ENCODE data around the gene GABBR2.

DNA sequence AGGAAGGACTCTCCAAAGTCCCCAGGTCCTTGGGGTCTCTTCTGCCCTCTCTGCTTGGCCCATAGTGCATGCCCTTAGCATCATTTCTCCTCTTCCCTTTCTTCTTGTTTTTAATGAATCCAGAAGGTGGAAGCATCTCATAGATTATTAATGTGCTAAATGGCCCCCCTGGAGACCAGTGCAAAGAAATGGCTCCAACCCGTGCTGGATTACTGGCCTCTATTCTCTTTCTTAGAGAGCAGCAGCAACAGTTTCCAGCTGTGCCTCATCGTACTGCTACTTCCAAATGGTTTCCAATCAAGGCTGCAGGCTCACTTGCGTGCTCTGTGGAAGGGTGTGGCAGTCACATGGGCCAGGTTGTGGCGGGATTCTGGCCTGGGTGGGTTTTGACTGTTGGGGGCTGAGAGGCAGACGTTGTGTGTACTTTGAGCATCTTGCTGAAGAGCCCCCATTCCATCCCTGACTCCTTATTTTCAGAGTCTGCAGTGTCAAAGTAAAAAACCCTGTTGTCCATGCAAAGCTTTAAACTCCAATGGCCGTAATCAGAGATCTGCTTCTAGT lies 139.7 kb downstream of the GABBR2 start:
- no peak for TF ChIP-seq POLR2A (IDR thresholded peaks at IDR 0.05)
- TF ChIP-seq, protein P1, sequence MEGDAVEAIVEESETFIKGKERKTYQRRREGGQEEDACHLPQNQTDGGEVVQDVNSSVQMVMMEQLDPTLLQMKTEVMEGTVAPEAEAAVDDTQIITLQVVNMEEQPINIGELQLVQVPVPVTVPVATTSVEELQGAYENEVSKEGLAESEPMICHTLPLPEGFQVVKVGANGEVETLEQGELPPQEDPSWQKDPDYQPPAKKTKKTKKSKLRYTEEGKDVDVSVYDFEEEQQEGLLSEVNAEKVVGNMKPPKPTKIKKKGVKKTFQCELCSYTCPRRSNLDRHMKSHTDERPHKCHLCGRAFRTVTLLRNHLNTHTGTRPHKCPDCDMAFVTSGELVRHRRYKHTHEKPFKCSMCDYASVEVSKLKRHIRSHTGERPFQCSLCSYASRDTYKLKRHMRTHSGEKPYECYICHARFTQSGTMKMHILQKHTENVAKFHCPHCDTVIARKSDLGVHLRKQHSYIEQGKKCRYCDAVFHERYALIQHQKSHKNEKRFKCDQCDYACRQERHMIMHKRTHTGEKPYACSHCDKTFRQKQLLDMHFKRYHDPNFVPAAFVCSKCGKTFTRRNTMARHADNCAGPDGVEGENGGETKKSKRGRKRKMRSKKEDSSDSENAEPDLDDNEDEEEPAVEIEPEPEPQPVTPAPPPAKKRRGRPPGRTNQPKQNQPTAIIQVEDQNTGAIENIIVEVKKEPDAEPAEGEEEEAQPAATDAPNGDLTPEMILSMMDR (IDR thresholded peaks at IDR 0.05) = no peak

Measured in uterus (tissue), 2 donors.